ENCODE results near the gene HLCS. TPM values are rescaled to one million over a fixed set of nuclear protein-coding genes. Genes with fewer than 3 reads are reported as not detected.

Gene HLCS
- total RNA-seq, 1 donor = 59.7 TPM

DNA sequence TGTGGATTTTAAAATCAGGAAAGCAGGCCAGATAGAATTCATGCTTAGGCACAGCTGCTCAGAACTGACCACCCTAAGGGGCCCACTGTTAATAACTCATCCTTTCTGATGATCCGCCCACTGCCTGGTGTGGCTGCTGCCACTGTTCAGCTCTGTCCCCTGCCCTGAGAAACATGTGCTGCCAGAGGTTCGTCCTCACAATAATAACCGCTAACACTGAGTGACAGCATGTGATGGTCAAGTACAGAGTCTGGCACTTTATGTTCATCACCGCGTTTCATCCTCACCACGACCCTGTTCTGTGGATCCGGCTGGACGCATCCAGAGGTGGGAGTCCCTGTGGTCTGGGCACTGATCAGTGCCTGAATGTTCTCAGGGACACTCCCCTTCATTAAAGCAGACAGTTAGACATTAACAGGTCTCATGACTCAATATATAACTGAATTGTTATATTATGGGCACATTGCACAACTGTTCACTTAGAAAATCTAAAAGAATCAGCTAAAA is 159.0 kb downstream of the HLCS start:
- Histone ChIP-seq H3K27ac (ENCODE audit: low read depth, low read length) (no peak overlapping the region), H3K36me3 (ENCODE audit: insufficient read depth, low read length) (no peaks in the 10 kb centered on the region), H3K4me1 (ENCODE audit: insufficient read depth, low read length) (no peaks in the 10 kb centered on the region), H3K9me3 (ENCODE audit: low read depth, low read length) (no peaks in the 10 kb centered on the region), H4K20me1 (ENCODE audit: insufficient read depth, low read length) (no peaks in the 10 kb centered on the region), H3K27me3 (ENCODE audit: insufficient read depth, low read length) (no peaks in the 10 kb centered on the region), H3K4me2 (ENCODE audit: insufficient read depth, low read length) (no peak overlapping the region), H3K4me3 (ENCODE audit: insufficient read depth, low read length) (no peak overlapping the region), H3K79me2 (ENCODE audit: insufficient read depth, low read length) (no peaks in the 10 kb centered on the region), H2AFZ (ENCODE audit: low read length) (no peak overlapping the region)
- TF ChIP-seq, protein P1, sequence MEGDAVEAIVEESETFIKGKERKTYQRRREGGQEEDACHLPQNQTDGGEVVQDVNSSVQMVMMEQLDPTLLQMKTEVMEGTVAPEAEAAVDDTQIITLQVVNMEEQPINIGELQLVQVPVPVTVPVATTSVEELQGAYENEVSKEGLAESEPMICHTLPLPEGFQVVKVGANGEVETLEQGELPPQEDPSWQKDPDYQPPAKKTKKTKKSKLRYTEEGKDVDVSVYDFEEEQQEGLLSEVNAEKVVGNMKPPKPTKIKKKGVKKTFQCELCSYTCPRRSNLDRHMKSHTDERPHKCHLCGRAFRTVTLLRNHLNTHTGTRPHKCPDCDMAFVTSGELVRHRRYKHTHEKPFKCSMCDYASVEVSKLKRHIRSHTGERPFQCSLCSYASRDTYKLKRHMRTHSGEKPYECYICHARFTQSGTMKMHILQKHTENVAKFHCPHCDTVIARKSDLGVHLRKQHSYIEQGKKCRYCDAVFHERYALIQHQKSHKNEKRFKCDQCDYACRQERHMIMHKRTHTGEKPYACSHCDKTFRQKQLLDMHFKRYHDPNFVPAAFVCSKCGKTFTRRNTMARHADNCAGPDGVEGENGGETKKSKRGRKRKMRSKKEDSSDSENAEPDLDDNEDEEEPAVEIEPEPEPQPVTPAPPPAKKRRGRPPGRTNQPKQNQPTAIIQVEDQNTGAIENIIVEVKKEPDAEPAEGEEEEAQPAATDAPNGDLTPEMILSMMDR (IDR thresholded peaks at IDR 0.05; ENCODE audit: extremely low read depth, low read depth, low read length) = no peak
- no peak for DNase-seq (ENCODE audit: insufficient read length, low spot score, missing footprints)

DNA sequence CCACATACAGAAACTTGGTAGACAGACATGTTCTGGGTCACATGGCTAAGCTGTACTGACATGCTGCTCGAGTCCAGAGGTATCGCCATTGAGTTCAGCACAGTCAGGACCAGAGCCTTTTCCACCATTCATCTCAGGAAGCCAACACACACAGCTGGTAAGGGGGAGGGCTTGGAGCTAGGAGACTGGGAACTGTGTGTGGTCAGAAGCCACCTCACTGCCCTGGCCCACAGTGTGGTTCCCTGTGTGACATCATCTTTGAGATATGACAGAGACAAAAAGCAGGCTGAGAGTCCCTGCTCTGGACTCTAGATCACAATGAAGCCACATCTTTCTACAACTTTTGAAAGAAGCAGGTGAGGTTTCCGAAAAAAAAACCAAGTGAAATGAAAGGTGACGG is 160.4 kb downstream of the HLCS start:
- DNase-seq (ENCODE audit: insufficient read length, low spot score, missing footprints) = no peak
- H3K4me2 ChIP-seq (ENCODE audit: insufficient read depth, low read length) = no peak overlapping the region

DNA sequence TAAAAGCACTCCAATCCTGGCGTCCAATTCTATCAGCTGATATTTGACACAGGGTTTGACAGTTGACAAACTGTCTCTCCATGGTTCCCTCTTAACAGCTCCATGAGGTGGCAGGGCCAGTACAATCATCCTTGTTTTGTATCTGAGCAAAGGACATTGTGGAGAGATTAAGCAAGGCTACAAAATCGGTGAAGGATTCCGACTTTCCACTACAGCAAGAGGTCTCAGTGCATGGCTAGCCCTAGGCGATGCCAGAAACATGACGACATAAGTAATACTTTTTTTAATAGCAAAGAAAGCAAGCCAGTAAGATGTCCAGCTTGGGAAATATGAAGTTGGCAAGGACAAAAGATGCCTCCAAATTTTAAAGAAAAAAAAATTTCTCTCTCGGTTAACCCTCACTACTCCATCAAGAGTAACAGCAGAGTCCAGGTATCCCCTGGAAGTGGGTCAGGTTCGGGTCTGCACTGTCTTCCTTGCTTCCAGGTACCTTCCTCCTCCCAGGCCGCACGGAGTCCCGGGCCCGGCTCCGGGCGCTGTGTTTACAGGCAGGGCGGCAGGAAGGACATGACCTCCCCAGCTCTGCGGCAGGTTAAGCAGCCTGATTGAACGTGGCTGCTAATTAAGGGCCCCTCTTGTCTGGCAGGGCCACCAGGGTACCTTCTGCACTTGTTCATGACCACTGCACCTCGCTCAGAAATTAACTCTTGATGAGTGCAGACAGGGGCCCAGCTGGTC is 161.4 kb downstream of the HLCS start:
- H3K27ac ChIP-seq (ENCODE audit: low read depth, low read length) = no peak overlapping the region
- no peaks in the 10 kb centered on the region for H3K9me3 ChIP-seq (ENCODE audit: low read depth, low read length)
- H3K4me1 ChIP-seq (ENCODE audit: insufficient read depth, low read length) = no peaks in the 10 kb centered on the region
- H3K4me2 ChIP-seq (ENCODE audit: insufficient read depth, low read length) = no peak overlapping the region
- H2AFZ ChIP-seq (ENCODE audit: low read length) = no peak overlapping the region
- DNase-seq (ENCODE audit: insufficient read length, low spot score, missing footprints) = no peak
- no peaks in the 10 kb centered on the region for H3K36me3 ChIP-seq (ENCODE audit: insufficient read depth, low read length)
- TF ChIP-seq, protein P1 (IDR thresholded peaks at IDR 0.05; ENCODE audit: extremely low read depth, low read depth, low read length) = no peak
- no peak overlapping the region for H3K4me3 ChIP-seq (ENCODE audit: insufficient read depth, low read length)
- no peaks in the 10 kb centered on the region for H4K20me1 ChIP-seq (ENCODE audit: insufficient read depth, low read length)
- H3K79me2 ChIP-seq (ENCODE audit: insufficient read depth, low read length) = no peaks in the 10 kb centered on the region
- no peaks in the 10 kb centered on the region for H3K27me3 ChIP-seq (ENCODE audit: insufficient read depth, low read length)

More for the DNA sequence above, 160.4 kb downstream of the HLCS start:
- Histone ChIP-seq H4K20me1 (ENCODE audit: insufficient read depth, low read length) (no peaks in the 10 kb centered on the region), H3K27ac (ENCODE audit: low read depth, low read length) (no peak overlapping the region), H3K4me3 (ENCODE audit: insufficient read depth, low read length) (no peak overlapping the region), H3K9me3 (ENCODE audit: low read depth, low read length) (no peaks in the 10 kb centered on the region), H3K4me1 (ENCODE audit: insufficient read depth, low read length) (no peaks in the 10 kb centered on the region), H2AFZ (ENCODE audit: low read length) (no peak overlapping the region), H3K79me2 (ENCODE audit: insufficient read depth, low read length) (no peaks in the 10 kb centered on the region), H3K27me3 (ENCODE audit: insufficient read depth, low read length) (no peaks in the 10 kb centered on the region), H3K36me3 (ENCODE audit: insufficient read depth, low read length) (no peaks in the 10 kb centered on the region)
- TF ChIP-seq, protein P1 (IDR thresholded peaks at IDR 0.05; ENCODE audit: extremely low read depth, low read depth, low read length) = no peak

DNA sequence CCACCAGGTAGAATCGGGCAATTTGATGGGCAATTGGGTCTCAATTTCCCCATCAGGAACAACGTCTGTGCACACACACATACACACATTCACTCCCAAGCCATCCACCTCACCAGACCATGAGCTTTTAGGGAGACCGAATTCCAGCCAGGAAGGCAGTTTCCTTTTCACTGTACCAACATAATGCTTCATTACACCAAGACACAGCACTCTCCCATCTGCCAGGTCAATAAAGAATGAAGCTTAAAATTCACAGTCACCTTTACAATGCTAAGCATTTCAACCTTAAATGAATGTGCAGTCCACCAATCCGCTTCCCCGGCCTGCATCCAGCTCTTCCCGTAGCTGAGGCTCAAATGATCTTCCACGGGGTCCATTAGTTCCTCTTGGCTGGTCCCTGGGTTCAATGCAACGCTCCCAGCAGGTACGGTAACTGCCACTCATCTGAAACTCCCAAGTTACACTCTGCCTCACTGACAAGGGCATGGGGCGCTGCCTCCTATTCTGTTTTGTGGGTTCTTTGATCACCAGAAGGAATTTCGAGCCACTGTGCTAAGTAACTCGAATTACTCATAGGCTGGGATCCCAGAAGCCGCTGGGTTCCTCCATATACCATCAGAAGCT is 162.5 kb downstream of the HLCS start:
- Histone ChIP-seq H3K4me1 (ENCODE audit: insufficient read depth, low read length) (no peaks in the 10 kb centered on the region), H3K27me3 (ENCODE audit: insufficient read depth, low read length) (no peaks in the 10 kb centered on the region), H3K4me3 (ENCODE audit: insufficient read depth, low read length) (no peak overlapping the region), H3K4me2 (ENCODE audit: insufficient read depth, low read length) (no peak overlapping the region), H3K79me2 (ENCODE audit: insufficient read depth, low read length) (no peaks in the 10 kb centered on the region), H3K9me3 (ENCODE audit: low read depth, low read length) (no peaks in the 10 kb centered on the region), H2AFZ (ENCODE audit: low read length) (no peak overlapping the region), H3K27ac (ENCODE audit: low read depth, low read length) (no peak overlapping the region), H4K20me1 (ENCODE audit: insufficient read depth, low read length) (no peaks in the 10 kb centered on the region), H3K36me3 (ENCODE audit: insufficient read depth, low read length) (no peaks in the 10 kb centered on the region)
- DNase-seq (ENCODE audit: insufficient read length, low spot score, missing footprints) = no peak
- TF ChIP-seq, protein P1 (IDR thresholded peaks at IDR 0.05; ENCODE audit: extremely low read depth, low read depth, low read length) = no peak

Data from osteoblast (primary cell).